ENCODE results near the gene KRTAP6-1. TPM values are rescaled to one million over a fixed set of nuclear protein-coding genes. Genes with fewer than 3 reads are reported as not detected.

Gene KRTAP6-1
- total RNA-seq, 1 donor from 2014 or later: not detected

DNA sequence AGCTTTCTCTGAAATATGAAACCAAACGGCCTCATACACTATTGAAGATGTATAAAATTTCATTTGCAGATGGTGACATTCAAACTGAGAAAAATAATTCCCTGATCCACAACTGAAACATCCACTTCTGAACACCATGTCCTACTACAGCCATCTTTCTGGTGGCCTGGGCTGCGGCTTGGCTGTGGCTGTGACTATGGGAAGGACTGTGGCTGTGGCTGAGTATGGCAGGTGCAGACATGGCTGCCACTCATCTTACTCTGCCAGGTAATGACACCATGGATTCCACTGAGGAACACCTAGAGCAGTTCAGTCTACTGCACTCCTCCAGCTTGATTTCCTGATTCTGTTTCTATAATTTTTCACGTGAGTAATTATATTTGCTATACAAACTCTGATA lies 6.8 kb upstream of the KRTAP6-1 start, which contains the start of gene KRTAP20-4:
KRTAP20-4 (plus strand) TSS at position 106 of the 400 bp plus-strand sequence.
- H3K27ac ChIP-seq (ENCODE audit: low read depth, low read length): no peak within 1 kb of the TSS
- H3K27me3 ChIP-seq (ENCODE audit: control insufficient read depth in 3 of 3, insufficient read depth in 3 of 3, low read length in 3 of 3): no peaks in the 10 kb centered on the region
- no peaks in the 10 kb centered on the region for H3K36me3 ChIP-seq (ENCODE audit: control insufficient read depth in 3 of 3, insufficient read depth in 3 of 3, low read length in 3 of 3)
- no peaks in the 10 kb centered on the region for H3K9me3 ChIP-seq (ENCODE audit: control insufficient read depth in 3 of 3, low read length in 3 of 3)
- no peaks in the 10 kb centered on the region for H3K4me1 ChIP-seq (ENCODE audit: control insufficient read depth in 3 of 3, insufficient read depth in 3 of 3, low read length in 3 of 3)
- H3K9ac ChIP-seq (ENCODE audit: low read depth in 1 of 3, low read length in 3 of 3): no peak within 1 kb of the TSS
- H3K4me3 ChIP-seq (ENCODE audit: low read length in 3 of 3): no peak within 1 kb of the TSS

DNA sequence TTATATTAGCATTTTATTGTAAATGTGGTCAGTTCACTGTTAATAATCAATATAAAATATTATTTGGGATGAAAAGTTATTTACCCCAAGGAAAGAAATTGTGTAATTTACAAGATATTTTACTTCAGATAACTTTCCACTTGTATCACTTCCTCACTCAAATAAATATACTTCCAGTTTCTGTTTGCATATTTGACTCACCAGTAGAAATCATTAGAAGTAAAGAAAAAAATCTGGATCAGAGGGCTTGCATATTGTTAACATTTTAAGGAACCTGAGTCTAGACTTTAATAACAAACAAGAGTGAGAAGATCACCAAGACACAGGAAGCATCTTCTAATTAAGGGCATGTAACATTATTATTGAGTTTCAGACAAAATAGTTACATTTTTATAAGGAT lies 6.3 kb upstream of the KRTAP6-1 start:
- Histone ChIP-seq H3K9ac (ENCODE audit: low read depth in 1 of 3, low read length in 3 of 3) (no peak overlapping the region), H3K9me3 (ENCODE audit: control insufficient read depth in 3 of 3, low read length in 3 of 3) (no peaks in the 10 kb centered on the region), H3K36me3 (ENCODE audit: control insufficient read depth in 3 of 3, insufficient read depth in 3 of 3, low read length in 3 of 3) (no peaks in the 10 kb centered on the region), H3K4me1 (ENCODE audit: control insufficient read depth in 3 of 3, insufficient read depth in 3 of 3, low read length in 3 of 3) (no peaks in the 10 kb centered on the region), H3K27ac (ENCODE audit: low read depth, low read length) (no peak overlapping the region), H3K27me3 (ENCODE audit: control insufficient read depth in 3 of 3, insufficient read depth in 3 of 3, low read length in 3 of 3) (no peaks in the 10 kb centered on the region), H3K4me3 (ENCODE audit: low read length in 3 of 3) (no peak overlapping the region)

DNA sequence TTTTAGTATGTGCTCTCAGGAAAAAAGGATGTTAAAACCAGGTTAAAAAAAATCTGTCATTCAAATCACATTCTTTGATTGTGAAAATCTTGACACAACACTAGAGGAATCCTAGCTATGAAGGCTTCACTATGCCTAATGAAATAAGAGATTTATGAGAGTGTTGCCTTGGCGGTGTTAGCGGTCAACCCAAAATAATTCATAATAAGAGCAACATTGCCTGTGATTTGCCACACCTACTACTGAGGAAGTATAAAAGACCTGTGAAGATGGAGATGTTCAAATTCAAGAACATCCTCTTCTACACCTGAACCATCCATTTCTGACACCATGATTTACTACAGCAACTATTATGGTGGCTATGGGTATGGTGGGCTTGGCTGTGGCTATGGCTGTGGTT lies 2.4 kb upstream of the KRTAP6-1 start, which contains the start of gene KRTAP20-1:
KRTAP20-1 (plus strand) TSS at position 301 of the 400 bp plus-strand sequence; CDS start at position 331, 30 bp downstream.
- H3K9me3 ChIP-seq (ENCODE audit: control insufficient read depth in 3 of 3, low read length in 3 of 3): no peaks in the 10 kb centered on the region
- no peak within 1 kb of the TSS for H3K9ac ChIP-seq (ENCODE audit: low read depth in 1 of 3, low read length in 3 of 3)
- no peak within 1 kb of the TSS for H3K27ac ChIP-seq (ENCODE audit: low read depth, low read length)
- no peaks in the 10 kb centered on the region for H3K4me1 ChIP-seq (ENCODE audit: control insufficient read depth in 3 of 3, insufficient read depth in 3 of 3, low read length in 3 of 3)
- H3K27me3 ChIP-seq (ENCODE audit: control insufficient read depth in 3 of 3, insufficient read depth in 3 of 3, low read length in 3 of 3): no peaks in the 10 kb centered on the region
- H3K36me3 ChIP-seq (ENCODE audit: control insufficient read depth in 3 of 3, insufficient read depth in 3 of 3, low read length in 3 of 3): no peaks in the 10 kb centered on the region
- H3K4me3 ChIP-seq (ENCODE audit: low read length in 3 of 3): no peak within 1 kb of the TSS

DNA sequence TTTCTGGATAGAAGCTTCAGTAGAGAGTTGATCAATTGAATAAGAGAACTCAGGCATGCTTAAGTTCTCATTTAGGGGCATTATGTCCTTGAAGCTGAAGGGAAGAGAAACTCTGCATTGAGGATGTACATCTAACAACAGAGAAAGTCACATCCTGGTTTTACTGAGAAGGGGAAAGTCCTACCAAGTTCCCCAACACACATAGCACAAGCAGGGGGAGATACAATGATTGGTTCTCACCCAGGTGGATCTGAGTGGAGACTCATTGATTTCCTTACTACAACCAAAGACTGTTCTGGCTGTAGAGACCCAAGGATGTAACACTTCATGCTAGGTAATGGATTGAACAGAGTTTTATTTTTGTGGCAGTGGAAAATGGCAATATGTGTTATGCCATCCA lies 1.5 kb upstream of the KRTAP6-1 start:
- no peaks in the 10 kb centered on the region for H3K9me3 ChIP-seq (ENCODE audit: control insufficient read depth in 3 of 3, low read length in 3 of 3)
- H3K4me3 ChIP-seq (ENCODE audit: low read length in 3 of 3): no peak overlapping the region
- no peak overlapping the region for H3K27ac ChIP-seq (ENCODE audit: low read depth, low read length)
- H3K9ac ChIP-seq (ENCODE audit: low read depth in 1 of 3, low read length in 3 of 3): no peak overlapping the region
- H3K4me1 ChIP-seq (ENCODE audit: control insufficient read depth in 3 of 3, insufficient read depth in 3 of 3, low read length in 3 of 3): no peaks in the 10 kb centered on the region
- H3K27me3 ChIP-seq (ENCODE audit: control insufficient read depth in 3 of 3, insufficient read depth in 3 of 3, low read length in 3 of 3): no peaks in the 10 kb centered on the region
- H3K36me3 ChIP-seq (ENCODE audit: control insufficient read depth in 3 of 3, insufficient read depth in 3 of 3, low read length in 3 of 3): no peaks in the 10 kb centered on the region

DNA sequence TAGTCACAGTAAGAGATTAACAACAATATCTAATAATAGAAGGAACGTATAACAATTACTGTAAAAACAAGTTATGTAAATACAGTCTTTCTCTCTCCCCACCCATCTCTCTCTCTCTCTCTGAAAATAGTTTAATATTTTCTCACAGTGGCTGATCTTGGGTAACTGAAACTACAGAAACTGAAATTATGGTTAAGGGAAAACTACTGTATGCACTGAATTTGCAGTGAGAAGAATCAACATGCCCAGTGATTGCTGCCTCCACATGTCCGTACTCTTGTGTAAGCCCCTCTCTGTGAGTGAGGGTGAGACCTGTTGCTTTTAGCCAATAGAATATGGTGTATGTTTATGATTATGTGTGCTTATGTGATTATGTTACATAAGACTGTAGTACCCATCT lies 1.6 kb downstream of the KRTAP6-1 start:
- Histone ChIP-seq H3K9me3 (ENCODE audit: control insufficient read depth in 3 of 3, low read length in 3 of 3) (no peaks in the 10 kb centered on the region), H3K4me3 (ENCODE audit: low read length in 3 of 3) (no peak overlapping the region), H3K9ac (ENCODE audit: low read depth in 1 of 3, low read length in 3 of 3) (no peak overlapping the region), H3K36me3 (ENCODE audit: control insufficient read depth in 3 of 3, insufficient read depth in 3 of 3, low read length in 3 of 3) (no peaks in the 10 kb centered on the region), H3K4me1 (ENCODE audit: control insufficient read depth in 3 of 3, insufficient read depth in 3 of 3, low read length in 3 of 3) (no peaks in the 10 kb centered on the region), H3K27me3 (ENCODE audit: control insufficient read depth in 3 of 3, insufficient read depth in 3 of 3, low read length in 3 of 3) (no peaks in the 10 kb centered on the region), H3K27ac (ENCODE audit: low read depth, low read length) (no peak overlapping the region)

DNA sequence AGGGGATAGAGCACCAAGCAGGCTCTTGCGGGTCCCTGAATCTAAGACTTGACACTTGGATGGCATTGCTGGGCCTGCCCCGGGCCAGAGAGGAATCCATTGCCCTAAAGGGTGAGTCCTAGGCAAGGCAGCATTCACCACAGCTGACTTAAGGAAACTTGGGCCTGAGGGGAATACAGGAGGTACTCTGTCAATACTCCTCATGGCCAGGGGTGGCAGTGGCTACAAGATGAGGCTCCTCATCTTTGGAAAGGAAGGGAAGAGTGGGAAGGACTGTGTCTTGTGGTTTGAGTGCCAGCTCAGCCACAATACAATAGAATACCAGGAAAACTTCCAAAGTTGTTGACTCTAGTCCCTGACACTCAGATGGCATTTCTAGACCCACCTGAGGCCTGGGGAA lies 7.8 kb downstream of the KRTAP6-1 start:
- H3K9ac ChIP-seq (ENCODE audit: low read depth in 1 of 3, low read length in 3 of 3): no peak overlapping the region
- H3K4me1 ChIP-seq (ENCODE audit: control insufficient read depth in 3 of 3, insufficient read depth in 3 of 3, low read length in 3 of 3): no peaks in the 10 kb centered on the region
- no peaks in the 10 kb centered on the region for H3K9me3 ChIP-seq (ENCODE audit: control insufficient read depth in 3 of 3, low read length in 3 of 3)
- H3K27me3 ChIP-seq (ENCODE audit: control insufficient read depth in 3 of 3, insufficient read depth in 3 of 3, low read length in 3 of 3): no peaks in the 10 kb centered on the region
- no peaks in the 10 kb centered on the region for H3K36me3 ChIP-seq (ENCODE audit: control insufficient read depth in 3 of 3, insufficient read depth in 3 of 3, low read length in 3 of 3)
- no peak overlapping the region for H3K4me3 ChIP-seq (ENCODE audit: low read length in 3 of 3)
- H3K27ac ChIP-seq (ENCODE audit: low read depth, low read length): no peak overlapping the region

DNA sequence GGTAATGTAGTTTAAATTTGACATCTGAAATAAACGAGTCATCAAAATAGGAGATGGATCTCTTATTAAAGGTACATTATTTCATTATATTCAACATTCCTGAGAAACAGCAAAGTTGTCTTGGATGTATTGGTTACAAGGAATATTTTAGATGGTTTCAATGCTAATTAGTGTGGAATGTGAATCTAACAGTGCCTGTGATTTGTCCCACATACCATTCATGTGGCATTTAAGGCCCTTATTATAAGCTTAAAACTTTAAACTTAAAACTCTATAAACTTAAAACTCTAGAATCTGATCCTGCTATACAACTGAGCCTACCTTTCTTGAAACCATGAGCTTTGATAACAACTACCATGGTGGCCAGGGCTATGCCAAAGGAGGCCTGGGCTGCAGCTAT lies 12.9 kb downstream of the KRTAP6-1 start, which contains the start of gene KRTAP22-1:
KRTAP22-1 (plus strand) TSS at position 301 of the 400 bp plus-strand sequence.
- no peak within 1 kb of the TSS for H3K4me3 ChIP-seq (ENCODE audit: low read length in 3 of 3)
- H3K36me3 ChIP-seq (ENCODE audit: control insufficient read depth in 3 of 3, insufficient read depth in 3 of 3, low read length in 3 of 3): no peaks in the 10 kb centered on the region
- H3K9me3 ChIP-seq (ENCODE audit: control insufficient read depth in 3 of 3, low read length in 3 of 3): no peaks in the 10 kb centered on the region
- H3K27me3 ChIP-seq (ENCODE audit: control insufficient read depth in 3 of 3, insufficient read depth in 3 of 3, low read length in 3 of 3): no peaks in the 10 kb centered on the region
- H3K27ac ChIP-seq (ENCODE audit: low read depth, low read length): no peak within 1 kb of the TSS
- no peak within 1 kb of the TSS for H3K9ac ChIP-seq (ENCODE audit: low read depth in 1 of 3, low read length in 3 of 3)
- H3K4me1 ChIP-seq (ENCODE audit: control insufficient read depth in 3 of 3, insufficient read depth in 3 of 3, low read length in 3 of 3): no peaks in the 10 kb centered on the region

DNA sequence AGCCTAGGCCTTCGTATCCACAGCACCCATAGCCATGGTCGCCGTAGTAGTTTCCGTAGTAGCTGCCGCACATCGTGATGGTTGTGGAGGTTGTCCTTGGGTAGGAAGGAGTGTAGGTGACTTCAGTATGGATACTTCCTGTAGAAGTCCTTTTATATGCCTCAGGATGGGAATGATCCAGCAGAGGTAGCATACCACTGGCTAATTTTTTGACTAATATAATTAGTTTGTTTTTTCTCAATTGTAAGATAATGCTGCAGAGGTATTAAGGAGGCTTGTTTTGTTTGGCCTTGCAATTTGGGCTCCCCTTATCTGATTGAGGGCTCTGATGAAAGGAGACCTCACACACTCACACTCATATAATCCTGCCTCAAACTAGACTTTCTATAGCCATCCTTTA lies 14.9 kb downstream of the KRTAP6-1 start, which contains the start of gene KRTAP6-2:
KRTAP6-2 (minus strand) TSS at position 101 of the 400 bp plus-strand sequence; CDS start at position 73, 28 bp downstream.
- Histone ChIP-seq H3K36me3 (ENCODE audit: control insufficient read depth in 3 of 3, insufficient read depth in 3 of 3, low read length in 3 of 3) (no peaks in the 10 kb centered on the region), H3K4me3 (ENCODE audit: low read length in 3 of 3) (no peak within 1 kb of the TSS)

DNA sequence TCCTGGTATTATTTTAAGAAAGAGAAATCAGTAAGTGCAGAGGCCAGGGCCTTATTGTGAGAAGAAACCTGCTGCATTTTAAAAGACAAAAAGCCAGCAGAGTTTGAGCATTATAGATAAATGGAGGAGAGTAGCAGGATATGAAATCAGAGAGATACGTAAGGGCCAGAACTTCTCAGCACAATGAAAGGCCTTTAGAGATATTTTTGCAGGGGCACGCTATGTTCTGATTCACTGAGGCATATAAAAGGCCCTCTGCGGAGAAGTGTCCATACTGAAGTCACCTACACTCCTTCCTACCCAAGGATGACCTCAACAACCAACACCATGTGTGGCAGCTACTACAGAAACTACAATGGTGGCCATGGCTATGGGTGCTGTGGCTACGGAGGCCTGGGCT lies 21.6 kb downstream of the KRTAP6-1 start, which contains the start of gene KRTAP6-3:
KRTAP6-3 (plus strand) TSS at position 301 of the 400 bp plus-strand sequence; CDS start at position 307, 6 bp downstream.
- Histone ChIP-seq H3K36me3 (ENCODE audit: control insufficient read depth in 3 of 3, insufficient read depth in 3 of 3, low read length in 3 of 3) (no peaks in the 10 kb centered on the region), H3K9ac (ENCODE audit: low read depth in 1 of 3, low read length in 3 of 3) (no peak within 1 kb of the TSS), H3K27ac (ENCODE audit: low read depth, low read length) (no peak within 1 kb of the TSS), H3K9me3 (ENCODE audit: control insufficient read depth in 3 of 3, low read length in 3 of 3) (no peaks in the 10 kb centered on the region), H3K4me3 (ENCODE audit: low read length in 3 of 3) (no peak within 1 kb of the TSS), H3K27me3 (ENCODE audit: control insufficient read depth in 3 of 3, insufficient read depth in 3 of 3, low read length in 3 of 3) (no peaks in the 10 kb centered on the region), H3K4me1 (ENCODE audit: control insufficient read depth in 3 of 3, insufficient read depth in 3 of 3, low read length in 3 of 3) (no peaks in the 10 kb centered on the region)

More for the DNA sequence above, 14.9 kb downstream of the KRTAP6-1 start, which contains the start of gene KRTAP6-2:
- Histone ChIP-seq H3K9me3 (ENCODE audit: control insufficient read depth in 3 of 3, low read length in 3 of 3) (no peaks in the 10 kb centered on the region), H3K9ac (ENCODE audit: low read depth in 1 of 3, low read length in 3 of 3) (no peak within 1 kb of the TSS), H3K27ac (ENCODE audit: low read depth, low read length) (no peak within 1 kb of the TSS), H3K4me1 (ENCODE audit: control insufficient read depth in 3 of 3, insufficient read depth in 3 of 3, low read length in 3 of 3) (no peaks in the 10 kb centered on the region), H3K27me3 (ENCODE audit: control insufficient read depth in 3 of 3, insufficient read depth in 3 of 3, low read length in 3 of 3) (no peaks in the 10 kb centered on the region)

DNA sequence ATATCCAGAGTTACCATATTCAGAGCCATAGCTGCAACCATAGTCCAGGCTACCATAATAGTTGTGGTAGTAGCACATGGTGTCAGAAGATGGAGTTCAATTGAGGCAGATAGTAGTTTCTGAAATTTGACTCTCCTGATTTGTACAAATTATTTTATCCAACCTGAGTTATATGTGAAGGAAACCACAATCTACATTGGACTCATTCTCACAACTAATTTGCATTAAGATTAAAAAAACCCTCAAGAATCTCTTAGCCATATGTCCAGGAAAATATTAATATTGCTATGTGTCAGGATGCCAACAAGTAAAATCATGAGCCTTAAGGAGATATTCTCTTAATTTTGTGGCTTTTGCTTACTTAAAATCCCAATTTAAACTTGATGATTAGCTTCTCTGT lies 23.4 kb downstream of the KRTAP6-1 start, which contains the start of gene KRTAP22-2:
KRTAP22-2 (minus strand) TSS at position 101 of the 400 bp plus-strand sequence.
- no peak within 1 kb of the TSS for H3K4me3 ChIP-seq (ENCODE audit: low read length in 3 of 3)
- no peaks in the 10 kb centered on the region for H3K4me1 ChIP-seq (ENCODE audit: control insufficient read depth in 3 of 3, insufficient read depth in 3 of 3, low read length in 3 of 3)
- H3K9ac ChIP-seq (ENCODE audit: low read depth in 1 of 3, low read length in 3 of 3): no peak within 1 kb of the TSS
- no peaks in the 10 kb centered on the region for H3K36me3 ChIP-seq (ENCODE audit: control insufficient read depth in 3 of 3, insufficient read depth in 3 of 3, low read length in 3 of 3)
- H3K27me3 ChIP-seq (ENCODE audit: control insufficient read depth in 3 of 3, insufficient read depth in 3 of 3, low read length in 3 of 3): no peaks in the 10 kb centered on the region
- no peak within 1 kb of the TSS for H3K27ac ChIP-seq (ENCODE audit: low read depth, low read length)
- H3K9me3 ChIP-seq (ENCODE audit: control insufficient read depth in 3 of 3, low read length in 3 of 3): no peaks in the 10 kb centered on the region
